GM19438 (cell line): Measurements from ENCODE around the gene TAB2.

Experiments
- ATAC-seq: cut with Tn5 transposase; IDR thresholded peaks from one replicate; pipeline ENCODE4 v1.9.1; 2021; ENCODE audit warnings: low read depth; ENCODE audit not compliant: unreplicated experiment

TAB2 gene, protein sequence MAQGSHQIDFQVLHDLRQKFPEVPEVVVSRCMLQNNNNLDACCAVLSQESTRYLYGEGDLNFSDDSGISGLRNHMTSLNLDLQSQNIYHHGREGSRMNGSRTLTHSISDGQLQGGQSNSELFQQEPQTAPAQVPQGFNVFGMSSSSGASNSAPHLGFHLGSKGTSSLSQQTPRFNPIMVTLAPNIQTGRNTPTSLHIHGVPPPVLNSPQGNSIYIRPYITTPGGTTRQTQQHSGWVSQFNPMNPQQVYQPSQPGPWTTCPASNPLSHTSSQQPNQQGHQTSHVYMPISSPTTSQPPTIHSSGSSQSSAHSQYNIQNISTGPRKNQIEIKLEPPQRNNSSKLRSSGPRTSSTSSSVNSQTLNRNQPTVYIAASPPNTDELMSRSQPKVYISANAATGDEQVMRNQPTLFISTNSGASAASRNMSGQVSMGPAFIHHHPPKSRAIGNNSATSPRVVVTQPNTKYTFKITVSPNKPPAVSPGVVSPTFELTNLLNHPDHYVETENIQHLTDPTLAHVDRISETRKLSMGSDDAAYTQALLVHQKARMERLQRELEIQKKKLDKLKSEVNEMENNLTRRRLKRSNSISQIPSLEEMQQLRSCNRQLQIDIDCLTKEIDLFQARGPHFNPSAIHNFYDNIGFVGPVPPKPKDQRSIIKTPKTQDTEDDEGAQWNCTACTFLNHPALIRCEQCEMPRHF

DNA sequence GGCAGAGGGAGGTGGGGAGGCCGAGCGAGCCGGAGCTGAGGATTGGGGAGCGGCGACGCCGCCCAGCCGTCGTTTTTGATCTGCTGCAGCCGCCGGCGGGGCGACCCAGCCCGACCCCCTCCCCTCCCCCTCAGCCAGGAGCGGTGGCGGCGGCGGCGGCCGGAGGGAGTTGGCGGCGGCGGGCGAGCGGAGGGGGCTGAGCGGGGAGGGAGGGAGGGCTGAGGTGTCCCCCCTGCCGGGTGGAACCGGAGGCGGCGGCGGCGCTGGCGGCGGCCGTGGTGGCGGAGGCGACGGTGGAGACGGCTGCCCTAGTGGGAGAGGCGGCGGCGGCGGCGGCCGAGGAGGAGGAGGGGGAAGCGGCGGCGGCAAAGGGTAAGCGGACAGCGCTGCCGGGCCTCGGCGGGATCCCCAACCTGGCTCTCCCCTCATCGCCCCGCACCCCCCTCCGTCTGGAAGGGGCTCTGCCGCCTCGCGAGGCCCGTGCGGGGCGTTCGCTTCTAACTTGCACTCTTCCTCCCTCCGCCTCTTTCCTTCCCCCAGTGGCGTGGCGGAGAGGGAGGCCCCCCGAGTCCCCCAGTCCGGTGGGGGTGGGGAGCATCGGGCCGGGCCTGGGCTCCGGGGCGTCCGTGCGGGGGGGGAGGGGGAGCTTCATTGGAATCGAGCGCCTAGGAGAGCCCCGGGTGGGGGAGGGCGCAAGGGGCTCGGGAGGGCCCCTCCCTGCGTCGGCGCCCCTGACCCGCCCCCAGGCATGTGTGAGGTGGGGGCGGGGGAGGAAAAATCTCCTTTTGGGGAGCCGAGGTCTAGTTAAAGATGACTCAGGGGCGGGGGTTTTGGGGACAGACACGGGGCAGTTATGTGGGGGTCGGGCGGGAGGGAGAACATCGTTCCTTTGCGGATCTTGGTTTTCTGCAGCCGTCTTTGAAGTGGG, at the start of gene TAB2:
Gene TAB2 (plus strand): TSS at position 69 of the 928 bp plus-strand sequence. CDS start 52,286 bp downstream, outside the sequence.
- ATAC-seq: peak; percentile 33

DNA sequence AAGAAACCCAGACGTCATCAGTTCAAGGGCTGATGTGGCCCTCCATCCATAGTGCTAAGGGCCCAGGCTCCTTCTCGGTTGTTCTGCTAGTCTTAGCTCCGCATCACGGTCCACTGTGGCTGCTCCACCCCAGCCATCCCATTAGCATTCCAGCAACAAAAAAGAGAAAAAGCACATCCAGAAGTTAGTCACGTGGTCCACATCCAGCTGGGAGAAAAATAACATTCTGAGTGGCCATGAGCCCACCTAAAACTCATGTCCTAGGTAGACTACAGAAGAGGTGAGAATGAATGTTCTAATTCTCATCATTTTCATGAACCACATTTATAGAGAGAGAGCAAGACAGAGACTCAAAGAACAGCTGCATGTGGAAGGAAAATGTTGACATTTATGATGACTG, 49.4 kb upstream of the TAB2 start:
- no peak for ATAC-seq

DNA sequence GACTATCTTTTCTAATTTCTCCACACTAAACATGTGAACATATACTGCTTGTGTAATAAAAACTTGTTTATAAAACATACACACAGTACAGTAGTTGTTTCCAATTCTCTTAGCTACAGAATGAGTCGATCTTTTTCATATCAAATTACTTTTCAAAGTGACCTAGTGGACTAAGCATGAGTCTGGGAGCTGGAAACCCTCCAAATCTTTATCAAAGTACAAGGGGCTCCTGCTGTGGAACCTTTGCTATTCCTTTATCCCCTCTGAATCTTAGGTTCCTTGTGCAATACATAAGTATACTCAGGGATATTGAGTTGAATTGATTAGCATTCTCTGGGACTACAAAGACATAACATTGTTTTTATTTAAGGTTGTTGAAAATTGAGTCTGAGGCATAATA, 48.7 kb upstream of the TAB2 start:
- no peak for ATAC-seq

DNA sequence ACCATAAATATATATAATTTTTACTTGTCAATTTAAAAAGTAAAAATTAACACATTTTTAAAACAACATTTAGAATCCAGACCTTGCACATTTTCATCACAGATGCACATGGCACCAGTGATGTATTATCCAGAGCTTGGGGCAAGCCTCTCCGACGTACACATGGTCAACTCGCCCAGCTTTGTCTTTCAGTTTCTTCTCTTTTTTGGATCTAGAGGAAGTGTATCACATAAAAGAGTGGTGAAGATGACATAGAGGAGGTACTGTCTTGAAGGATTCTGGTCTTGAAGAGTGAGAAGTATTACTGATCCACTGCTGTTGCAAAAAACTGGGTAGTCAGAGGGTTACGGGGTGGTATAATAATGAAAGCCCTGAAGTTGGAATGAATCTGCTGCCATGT, 46.9 kb upstream of the TAB2 start:
- ATAC-seq: no peak

DNA sequence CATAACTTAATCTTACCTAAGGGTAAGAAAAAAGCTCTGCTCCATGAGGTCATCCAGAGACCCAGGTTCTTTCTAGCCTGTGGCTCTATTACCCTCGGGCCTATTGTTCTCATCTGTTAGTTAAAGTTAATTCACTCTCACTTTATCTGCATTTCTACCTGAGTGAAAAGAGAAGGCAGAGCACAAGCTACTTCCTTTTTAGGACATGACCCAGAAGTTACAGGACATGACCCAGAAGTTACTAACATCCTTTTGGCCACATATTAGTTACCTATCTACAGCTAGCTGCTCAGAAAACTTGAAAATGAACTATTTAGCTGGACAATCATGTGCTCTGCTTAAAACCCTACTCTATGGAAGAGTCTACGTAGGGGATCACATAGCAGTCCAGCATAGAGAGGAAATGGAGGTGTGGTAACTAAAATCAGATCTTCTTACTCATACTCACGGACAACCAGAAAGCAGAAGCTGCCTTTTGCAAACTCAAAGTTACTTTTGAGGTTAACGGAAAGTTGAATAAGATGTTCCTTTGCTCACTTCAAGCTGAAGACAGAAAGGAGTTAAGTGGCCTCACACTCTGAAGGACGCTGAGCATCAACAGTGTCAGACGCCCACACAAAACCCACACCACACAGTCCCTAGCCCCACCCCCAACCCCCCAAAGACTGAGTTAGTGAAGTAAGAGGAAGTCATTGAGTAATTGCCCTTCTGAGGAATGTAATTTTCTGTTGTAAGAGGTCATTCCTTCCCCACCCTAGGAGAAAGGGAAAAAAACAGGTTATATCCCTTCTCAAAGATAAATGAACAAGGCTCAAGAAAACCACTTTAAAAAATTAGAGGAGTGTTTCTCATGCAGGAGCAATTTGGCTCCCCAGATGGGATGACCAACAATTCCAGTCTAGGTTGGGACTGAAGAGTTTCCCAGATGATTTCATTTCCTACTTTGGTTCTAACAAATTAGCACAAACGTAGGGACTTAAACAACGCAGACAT, 45.9 kb upstream of the TAB2 start:
- ATAC-seq: no peak

DNA sequence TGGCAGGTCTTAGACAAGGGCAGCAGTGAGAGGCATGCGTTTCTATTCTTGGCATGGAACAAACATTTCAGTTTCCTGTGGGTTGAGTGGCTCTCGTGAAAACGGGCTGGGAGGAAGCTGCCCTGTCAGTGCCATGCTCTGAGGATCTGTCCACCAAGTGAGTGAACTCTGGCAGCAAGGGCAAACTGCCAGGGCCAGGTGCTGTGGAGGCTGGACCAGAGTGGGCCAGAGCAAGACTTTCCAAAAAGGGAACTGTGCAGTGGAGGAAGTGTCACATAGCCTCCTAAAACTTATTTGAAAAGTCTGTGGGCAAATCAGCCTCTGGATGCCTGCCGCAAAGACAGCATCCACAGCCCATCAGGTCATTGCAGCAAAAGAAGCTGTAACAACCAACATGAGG, 44.2 kb upstream of the TAB2 start:
- ATAC-seq: no peak

DNA sequence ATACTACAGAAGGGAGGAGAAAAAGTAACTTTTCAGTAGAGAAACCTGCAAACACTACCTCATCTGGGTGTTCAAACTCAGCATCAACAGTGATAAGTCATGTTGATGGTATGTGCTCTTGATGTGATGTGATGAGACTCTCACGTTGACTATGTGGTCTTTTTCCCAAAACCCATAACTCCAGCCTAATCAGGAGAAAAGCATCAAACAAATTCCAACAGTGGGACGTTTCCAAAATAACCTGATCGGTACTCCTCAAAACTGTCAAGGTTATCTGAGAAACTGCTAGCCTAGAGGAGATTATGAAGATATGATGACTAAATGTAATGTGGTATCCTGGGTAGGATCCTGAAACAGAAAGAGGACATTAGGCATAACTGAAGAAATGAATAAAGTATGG, 41.9 kb upstream of the TAB2 start:
- no peak for ATAC-seq

DNA sequence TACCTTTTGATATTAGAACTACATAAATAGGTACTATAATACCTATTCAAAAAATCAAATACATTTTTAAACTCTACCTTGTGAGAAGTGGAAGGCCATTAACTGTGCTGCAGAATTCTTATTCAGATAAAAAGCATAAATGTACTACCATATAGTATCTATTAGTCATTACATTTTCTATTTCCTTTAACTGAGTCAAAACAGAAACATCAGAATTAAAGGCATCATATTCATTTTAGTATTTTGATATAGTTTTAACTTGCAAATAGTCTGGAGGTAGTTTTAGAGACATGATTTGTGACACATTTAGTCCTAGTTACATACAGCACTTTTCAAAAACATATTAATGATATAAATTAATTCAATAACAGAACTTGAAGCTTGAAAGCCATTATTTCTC, 39.9 kb upstream of the TAB2 start:
- ATAC-seq: no peak

DNA sequence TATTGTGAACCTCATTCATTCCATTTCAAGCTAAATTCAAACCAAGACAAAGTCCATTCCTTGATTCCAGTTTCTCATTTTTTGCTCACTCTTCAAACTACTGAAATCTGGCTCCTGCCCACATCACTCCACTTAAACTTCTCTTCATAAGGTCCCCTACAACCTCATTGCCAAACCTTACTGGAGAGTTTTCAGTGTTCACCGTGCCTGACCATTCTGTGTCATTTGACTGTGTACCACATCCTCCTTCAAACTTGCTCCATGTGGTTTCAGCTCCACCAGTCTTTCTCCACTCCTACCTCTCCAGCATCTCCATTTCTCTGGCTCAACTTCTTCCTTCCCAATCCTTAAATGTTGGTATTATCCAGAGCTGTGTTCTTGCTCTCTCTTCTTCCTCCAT, 38.5 kb upstream of the TAB2 start:
- ATAC-seq: no peak

DNA sequence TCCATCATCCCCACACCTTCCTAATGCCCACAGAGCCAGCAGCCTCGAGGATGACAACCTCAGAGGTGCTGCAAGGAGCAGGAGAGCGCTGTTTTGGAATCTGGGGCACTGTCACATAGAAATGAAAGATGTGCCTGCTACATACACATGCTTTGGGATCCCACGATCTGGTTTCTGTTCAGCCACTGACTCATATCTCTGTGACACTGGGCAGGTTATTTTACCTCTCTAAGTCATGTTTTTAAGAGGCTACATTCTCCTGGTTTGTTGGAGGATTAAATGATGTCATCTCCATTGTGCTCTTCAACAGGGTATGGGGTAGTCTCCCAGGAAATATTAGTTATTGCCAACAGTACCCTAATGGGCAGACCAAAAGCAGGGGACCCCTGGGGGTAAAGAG, 32.6 kb upstream of the TAB2 start:
- ATAC-seq: no peak

DNA sequence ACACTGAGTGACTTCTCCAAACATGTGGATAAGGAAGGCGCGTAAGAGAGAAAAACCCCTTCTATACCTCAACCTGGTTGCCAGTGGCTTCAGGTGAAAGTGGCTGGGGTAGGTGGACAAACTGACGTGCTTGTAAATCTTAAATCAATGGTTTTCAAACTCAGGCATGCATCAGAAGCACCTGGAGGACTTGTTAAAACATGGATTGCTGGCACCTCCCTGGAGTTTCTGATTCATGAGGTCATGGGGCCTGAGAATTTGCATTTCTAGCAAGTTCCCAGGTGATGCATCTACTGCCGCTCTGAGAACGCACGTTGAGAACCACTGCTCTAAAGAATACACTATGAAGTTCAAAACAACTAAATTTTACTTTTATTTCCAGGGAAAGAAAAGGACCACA, 31.9 kb upstream of the TAB2 start:
- ATAC-seq: no peak

DNA sequence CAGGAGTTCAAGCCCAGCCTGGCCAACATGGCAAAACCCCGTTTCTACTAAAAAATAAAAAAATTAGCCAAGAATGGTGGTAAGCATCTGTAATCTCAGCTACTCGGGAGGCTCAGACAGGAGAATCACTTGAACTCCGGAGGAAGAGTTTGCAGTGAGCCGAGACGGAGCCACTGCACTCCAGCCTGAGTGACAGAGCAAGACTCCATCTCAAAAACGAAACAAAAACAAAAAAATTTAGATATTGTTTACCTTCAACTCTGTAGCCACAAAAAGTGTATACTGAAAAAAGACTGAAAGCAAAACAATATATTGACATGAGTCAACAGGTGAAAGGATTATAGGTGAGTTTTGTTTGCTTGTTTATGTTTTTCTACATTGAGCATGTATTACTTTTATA, 30.6 kb upstream of the TAB2 start:
- no peak for ATAC-seq

DNA sequence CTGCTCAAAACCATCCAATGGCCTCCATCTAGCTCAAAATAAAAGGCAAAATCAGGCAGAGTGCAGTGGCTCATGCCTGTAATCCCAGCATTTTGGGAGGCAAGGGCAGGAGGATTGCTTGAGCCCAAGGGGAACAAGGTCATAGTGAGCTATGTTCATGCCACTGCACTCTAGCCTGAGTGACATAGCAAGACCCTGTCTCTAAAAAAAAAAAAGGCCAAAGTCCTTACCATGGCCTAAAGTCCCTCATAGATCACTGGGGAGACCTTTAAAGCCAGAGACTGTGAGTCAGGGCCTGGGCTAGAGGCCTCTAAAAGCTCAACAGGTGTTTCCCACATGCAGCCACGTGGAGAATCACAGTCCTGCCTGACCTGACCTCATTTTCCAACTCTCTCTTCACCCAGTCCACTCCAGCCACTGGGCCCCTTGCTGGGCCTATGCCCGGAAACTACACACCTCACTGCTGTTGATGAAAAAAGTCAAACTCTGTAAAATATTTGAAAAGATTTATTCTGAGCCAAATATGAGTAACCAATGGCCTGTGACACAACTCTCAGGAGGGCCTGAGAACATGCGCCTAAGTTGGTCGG, 28.2 kb upstream of the TAB2 start:
- no peak for ATAC-seq

DNA sequence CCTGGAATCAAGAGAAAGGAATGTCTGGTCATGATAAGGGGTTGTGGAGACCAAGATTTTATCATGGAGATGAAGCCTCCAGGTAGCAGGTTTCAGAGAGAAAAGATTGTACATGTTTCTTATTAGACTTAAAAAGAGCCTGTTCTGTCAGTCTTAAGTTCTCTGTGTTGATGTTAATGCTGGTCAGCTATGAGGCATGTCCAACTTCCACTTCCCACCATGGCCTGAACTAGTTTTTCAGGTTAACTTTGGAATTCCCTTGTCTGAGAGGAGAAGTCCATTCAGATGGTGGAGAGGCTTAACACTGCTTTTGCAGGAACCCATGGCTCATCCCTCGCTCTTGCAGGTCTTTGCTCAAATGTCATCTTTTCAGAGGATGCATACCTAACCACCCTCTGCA, 27.5 kb upstream of the TAB2 start:
- no peak for ATAC-seq

DNA sequence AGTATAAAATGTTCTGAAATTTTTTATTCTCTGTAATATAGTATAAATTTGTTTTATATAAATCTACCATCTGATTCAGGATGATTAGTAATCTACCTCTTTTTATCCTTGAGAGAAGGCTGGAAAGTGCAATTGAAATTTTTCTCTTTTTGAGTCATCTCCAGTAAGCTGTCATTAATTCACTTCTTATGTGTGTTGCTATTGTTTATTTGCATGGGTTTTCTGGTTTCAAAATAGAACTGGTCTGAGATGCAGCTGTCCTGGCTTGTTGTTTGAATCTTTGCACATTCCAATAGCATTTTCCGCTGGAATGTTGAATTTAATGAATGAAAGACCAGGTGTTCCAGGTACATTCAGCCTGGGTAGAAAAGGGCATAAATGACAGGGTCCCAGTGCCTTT, 24.3 kb upstream of the TAB2 start:
- no peak for ATAC-seq

DNA sequence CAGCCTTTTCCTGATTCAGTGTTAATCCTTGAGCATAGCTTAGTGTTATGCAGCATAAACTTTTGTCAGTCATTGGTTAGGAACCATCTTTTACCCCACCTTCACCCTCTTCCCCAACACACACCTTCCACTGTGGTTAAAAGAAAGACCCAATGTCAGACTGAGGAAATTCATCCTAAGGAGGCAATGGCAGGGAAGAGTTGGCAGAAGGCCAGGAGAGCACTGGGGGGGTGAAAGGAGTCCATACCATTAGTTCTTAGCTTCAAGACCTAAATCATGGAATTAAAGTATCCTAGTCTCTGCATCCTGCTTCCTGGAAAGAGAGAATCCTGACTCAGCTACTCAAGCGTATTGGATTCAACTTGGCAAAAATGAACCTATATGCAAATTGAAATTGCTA, 16.9 kb upstream of the TAB2 start:
- no peak for ATAC-seq

DNA sequence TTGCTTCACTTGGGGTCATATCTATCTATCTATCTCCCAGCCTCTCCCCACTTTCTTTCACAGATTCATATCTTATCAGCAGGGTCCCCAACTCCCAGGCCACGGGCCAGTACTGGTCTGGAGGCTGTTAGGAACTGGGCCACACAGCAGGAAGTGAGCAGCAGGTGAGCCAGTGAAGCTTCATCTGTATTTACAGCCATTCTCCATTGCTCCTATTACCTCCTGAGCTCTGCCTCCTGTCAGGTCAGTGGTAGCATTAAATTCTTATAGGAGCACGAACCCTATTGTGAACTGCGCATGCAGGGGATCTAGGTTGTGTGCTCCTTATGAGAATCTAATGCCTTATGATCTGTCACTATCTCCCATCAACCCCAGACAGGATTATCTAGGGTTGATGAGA, 14.8 kb upstream of the TAB2 start:
- ATAC-seq: no peak

DNA sequence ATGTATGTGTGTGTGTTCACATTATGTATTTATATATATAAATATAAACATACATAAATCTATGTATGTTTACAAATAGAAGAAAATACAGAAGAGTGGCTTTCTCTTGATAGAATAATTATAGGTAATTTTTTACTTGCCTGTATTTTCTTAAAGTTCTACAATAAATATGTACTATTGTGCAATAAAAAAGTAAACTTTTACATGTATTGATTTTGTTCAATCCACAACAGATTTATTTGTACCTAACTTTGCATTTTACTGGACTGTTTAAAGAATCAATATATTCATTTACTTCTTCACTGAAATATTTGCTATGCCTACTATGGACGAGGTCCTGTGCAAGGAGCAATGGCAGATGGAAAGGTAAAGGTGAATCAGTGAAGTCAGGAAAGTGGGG, 14.0 kb upstream of the TAB2 start:
- no peak for ATAC-seq

DNA sequence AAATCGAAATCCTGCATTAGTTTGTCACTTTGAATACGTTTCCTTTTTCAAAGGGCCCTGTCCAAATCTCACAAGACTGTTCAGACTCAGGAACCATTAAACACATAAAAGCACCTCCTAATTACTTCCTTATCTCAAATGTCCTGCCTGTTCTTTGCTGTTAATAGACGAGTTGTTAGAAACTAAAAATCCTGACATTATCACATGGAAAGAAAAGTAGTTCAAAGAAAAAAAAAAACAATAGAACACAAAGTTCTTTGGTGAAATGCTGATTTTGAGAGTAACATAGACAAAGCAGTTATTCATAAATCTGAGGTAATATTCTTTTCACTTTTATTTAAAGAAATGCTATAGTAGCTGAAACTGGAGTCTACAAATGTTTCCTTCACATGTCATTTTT, 12.1 kb upstream of the TAB2 start:
- no peak for ATAC-seq

DNA sequence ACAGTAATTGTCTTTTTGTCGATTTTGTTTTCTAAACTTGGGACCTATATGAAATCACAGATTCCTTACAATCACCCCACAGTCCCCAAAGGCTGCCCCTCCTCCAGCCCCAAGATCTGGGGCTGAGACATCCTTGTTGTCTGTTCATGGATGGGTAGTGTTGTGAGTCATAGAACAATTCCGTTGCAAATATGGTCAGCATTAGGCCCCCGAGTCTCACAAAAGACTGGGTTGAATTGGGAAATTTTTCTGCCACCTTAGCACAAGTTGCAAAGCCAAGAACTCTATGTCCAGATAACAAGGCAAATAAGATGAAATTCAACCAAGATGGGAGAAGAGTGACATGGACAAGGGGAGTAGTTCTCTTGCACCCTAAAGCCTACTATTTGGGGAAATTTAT, 10.5 kb upstream of the TAB2 start:
- no peak for ATAC-seq
